Upper lobe of left lung (tissue), 6 donors: ENCODE measurements around the gene COX6B2. TPM values are rescaled to one million over a fixed set of nuclear protein-coding genes. Genes with fewer than 3 reads are reported as not detected.

Source experiments
- ATAC-seq, 2 donors: fragments of 200-7000 bp; cut with Tn5 transposase; one replicate each; pipeline ENCODE4 v1.9.1; 2022; ENCODE audit warnings: mild to moderate bottlenecking in 2 of 2, moderate library complexity in 2 of 2; ENCODE audit not compliant: low FRiP score in 2 of 2
- DNase-seq, 2 donors: peaks; one replicate each; pipeline ENCODE4 v3.0.0-alpha.2; 2019 to 2020
- H3K27ac ChIP-seq, 4 donors: fragments of 200-600 bp; sonication (generic); one replicate each; pipeline ENCODE4 v1.5.1; 2016 to 2019
- H3K27me3 ChIP-seq, 4 donors: fragments of 200-600 bp; sonication (generic); one replicate each; pipeline ENCODE4 v1.5.1; 2017 to 2019
- H3K36me3 ChIP-seq, 4 donors: fragments of 200-600 bp; sonication (generic); one replicate each; pipeline ENCODE4 v1.5.1; 2016 to 2019
- H3K4me1 ChIP-seq, 4 donors: fragments of 200-600 bp; sonication (generic); one replicate each; pipeline ENCODE4 v1.5.1; 2018 to 2019
- H3K4me3 ChIP-seq, 4 donors: fragments of 200-600 bp; sonication (generic); one replicate each; pipeline ENCODE4 v1.5.1; 2017 to 2019; ENCODE audit warnings: mild to moderate bottlenecking in 2 of 4, moderate library complexity in 1 of 4
- H3K9me3 ChIP-seq, 4 donors: fragments of 200-600 bp; sonication (generic); one replicate each; pipeline ENCODE4 v1.5.1; 2018 to 2019
- CTCF ChIP-seq, 6 experiments: fragments of 450-650 bp in 4 of 6; fragments of 200-600 bp in 2 of 6; sonication (generic) in 2 of 6; IDR thresholded peaks; one replicate each; pipeline ENCODE4 v1.5.1; 2016 to 2019; ENCODE audit warnings: antibody characterized with exemption in 6 of 6
- EP300 ChIP-seq, 4 donors: sonication (generic); formaldehyde crosslinking; IDR thresholded peaks; one replicate each; pipeline ENCODE4 v1.5.1; 2017; ENCODE audit warnings: antibody characterized with exemption in 4 of 4, control low read depth in 2 of 4
- POLR2A ChIP-seq, 4 donors: fragments of 450-650 bp; IDR thresholded peaks; one replicate each; pipeline ENCODE4 v1.5.1; 2016 to 2017; ENCODE audit warnings: antibody characterized with exemption in 4 of 4, mild to moderate bottlenecking in 2 of 4
- POLR2AphosphoS5 ChIP-seq, 2 donors: sonication (generic); formaldehyde crosslinking; IDR thresholded peaks; one replicate each; pipeline ENCODE4 v1.5.1; 2017; ENCODE audit warnings: antibody characterized with exemption in 2 of 2
- WGBS, 2 donors: methylation state at CpG; one replicate each; pipeline ENCODE4 v1.1.5; 2017 to 2018; 5-methylcytosine and 5-hydroxymethylcytosine counted together
- total RNA-seq, 6 donors: library from RNA; depleted of rRNA in 4 of 6; stranded (reverse); fragments of >200 nt in 4 of 6; gene quantifications; one replicate each; pipeline versions ENCODE4 v1.1.0 to v1.2.1, GENCODE V29; 2016 to 2021
- donor health status: DM: no; HTN: no; CAD: no; lungs with moderate emphysema.
- donor health status: DM: no; HTN: yes; CAD: no; lungs with severe emphysema.

The COX6B2 gene
- total RNA-seq, 6 donors from 2014 or later, result 0.20 TPM; not detected in 5

GRCh38 chr19:55300886-55301458 lies 53.5 kb downstream of the COX6B2 start:
- Histone ChIP-seq H3K4me1 (peaks cover 0 to 11% (median 10%) of the 10 kb centered on the region in 4 donors), H3K27me3 (no peaks in the 10 kb centered on the region), H3K36me3 (no peaks in the 10 kb centered on the region), H3K27ac (no peak overlapping the region), H3K9me3 (no peaks in the 10 kb centered on the region), H3K4me3 (no peak overlapping the region)
- ATAC-seq (no peak), DNase-seq (no peak)
- WGBS, 2 donors, result 70 to 80% methylated on average over 14 to 15 of the region's 15 CpGs
- TF ChIP-seq POLR2AphosphoS5 (IDR thresholded peaks at IDR 0.05), result no peak
- TF ChIP-seq EP300 (IDR thresholded peaks at IDR 0.05), result no peak
- TF ChIP-seq POLR2A (IDR thresholded peaks at IDR 0.05), result no peak
- TF ChIP-seq CTCF (IDR thresholded peaks at IDR 0.05), result no peak

- no peaks in the 10 kb centered on the region for H3K27me3 ChIP-seq
- H3K4me3 ChIP-seq, result no peak overlapping the region
- no peak for TF ChIP-seq EP300 (IDR thresholded peaks at IDR 0.05)
- TF ChIP-seq POLR2A (IDR thresholded peaks at IDR 0.05), result no peak
- TF ChIP-seq POLR2AphosphoS5 (IDR thresholded peaks at IDR 0.05), result no peak
- TF ChIP-seq CTCF (IDR thresholded peaks at IDR 0.05), result no peak
- WGBS, 2 donors, result 86 to 91% methylated on average over 8 to 10 of the region's 10 CpGs
- H3K4me1 ChIP-seq, result peaks cover 0 to 11% (median 10%) of the 10 kb centered on the region in 4 donors
- DNase-seq (no peak), ATAC-seq (no peak)
- no peaks in the 10 kb centered on the region for H3K36me3 ChIP-seq
- H3K9me3 ChIP-seq, result no peaks in the 10 kb centered on the region
- H3K27ac ChIP-seq, result no peak overlapping the region
These were observed 54.5 kb downstream of the COX6B2 start for GRCh38 chr19:55299991-55300390.

Other genes with a start within 250 kb of the COX6B2 start
- gene PPP1R12C, start 237.1 kb downstream of the COX6B2 start, total RNA-seq, result 100 to 1,000 TPM in 5 of 6 donors, 10 to 100 TPM in 1; 99.6 to 369 (median 158) TPM
- gene TNNT1, start 205.5 kb downstream of the COX6B2 start, total RNA-seq, result 10 to 100 TPM in 1 of 6 donors, 1 to 10 TPM in 4, not detected in 1; 1.3 to 31.2 (median 2.4) TPM
- gene TNNI3, start 197.0 kb downstream of the COX6B2 start, total RNA-seq, result 10 to 100 TPM in 2 of 6 donors, 1 to 10 TPM in 4; 1.0 to 14.6 (median 5.9) TPM
- 10 to 100 TPM in 4 of 6 donors, 1 to 10 TPM in 2; 4.2 to 27.4 (median 18.3) TPM for gene DNAAF3, start 188.1 kb downstream of the COX6B2 start, total RNA-seq
- under 1 TPM in 2 of 6 donors, not detected in 4; 0.11 to 0.91 TPM for gene SYT5, start 174.4 kb downstream of the COX6B2 start, total RNA-seq
- gene PTPRH, start 145.2 kb downstream of the COX6B2 start, total RNA-seq, result 1 to 10 TPM in 1 of 6 donors, under 1 TPM in 4, not detected in 1; 0.30 to 3.1 (median 0.67) TPM
- 10 to 100 TPM in 1 of 6 donors, 1 to 10 TPM in 5; 2.0 to 10.5 (median 4.8) TPM for gene TMEM86B, start 126.0 kb downstream of the COX6B2 start, total RNA-seq
- gene PPP6R1, start 95.7 kb downstream of the COX6B2 start, total RNA-seq, result 100 to 1,000 TPM in 1 of 6 donors, 10 to 100 TPM in 5; 49.0 to 104 (median 76.7) TPM
- 10 to 100 TPM; 21.0 to 34.6 (median 30.1) TPM for gene HSPBP1, start 74.6 kb downstream of the COX6B2 start, total RNA-seq
- gene BRSK1, start 70.7 kb downstream of the COX6B2 start, total RNA-seq, result 1 to 10 TPM in 5 of 6 donors, not detected in 1; 1.0 to 2.7 (median 1.1) TPM
- 10 to 100 TPM in 5 of 6 donors, 1 to 10 TPM in 1; 8.2 to 67.7 (median 29.7) TPM for gene TMEM150B, start 29.4 kb downstream of the COX6B2 start, total RNA-seq
- gene KMT5C, start 14.8 kb downstream of the COX6B2 start, total RNA-seq, result 100 to 1,000 TPM in 1 of 6 donors, 10 to 100 TPM in 4, 1 to 10 TPM in 1; 9.1 to 111 (median 15.6) TPM
- not detected for gene GARIN5B, start 8.5 kb upstream of the COX6B2 start, total RNA-seq
- gene IL11, start 15.7 kb upstream of the COX6B2 start, total RNA-seq, result under 1 TPM in 2 of 6 donors, not detected in 4; 0.20 to 0.34 TPM
- 10 to 100 TPM in 4 of 6 donors, 1 to 10 TPM in 1, under 1 TPM in 1; 0.92 to 48.6 (median 20.9) TPM for gene TMEM190, start 22.1 kb upstream of the COX6B2 start, total RNA-seq
- 10 to 100 TPM; 22.0 to 54.6 (median 36.0) TPM for gene TMEM238, start 29.6 kb upstream of the COX6B2 start, total RNA-seq
- gene RPL28, start 31.2 kb upstream of the COX6B2 start, total RNA-seq, result 1,000 to 10,000 TPM in 2 of 6 donors, 100 to 1,000 TPM in 4; 308 to 1,892 (median 534) TPM
- gene UBE2S, start 53.1 kb upstream of the COX6B2 start, total RNA-seq, result 10 to 100 TPM in 5 of 6 donors, 1 to 10 TPM in 1; 6.5 to 31.6 (median 19.0) TPM
- gene SHISA7, start 88.6 kb upstream of the COX6B2 start, total RNA-seq, result not detected
- gene ISOC2, start 106.9 kb upstream of the COX6B2 start, total RNA-seq, result 10 to 100 TPM in 5 of 6 donors, 1 to 10 TPM in 1; 4.2 to 44.8 (median 36.7) TPM
- gene C19orf85, start 110.0 kb upstream of the COX6B2 start, total RNA-seq, result not detected
- 10 to 100 TPM in 5 of 6 donors, 1 to 10 TPM in 1; 9.9 to 32.1 (median 12.4) TPM for gene ZNF628, start 121.9 kb upstream of the COX6B2 start, total RNA-seq
- 10 to 100 TPM; 13.1 to 19.2 (median 16.3) TPM for gene NAT14, start 130.5 kb upstream of the COX6B2 start, total RNA-seq
- 10 to 100 TPM in 1 of 6 donors, 1 to 10 TPM in 4, under 1 TPM in 1; 0.39 to 10.1 (median 6.7) TPM for gene SSC5D, start 133.7 kb upstream of the COX6B2 start, total RNA-seq
- not detected for gene SBK2, start 182.4 kb upstream of the COX6B2 start, total RNA-seq
- 1 to 10 TPM in 1 of 6 donors, under 1 TPM in 2, not detected in 3; 0.30 to 1.6 (median 0.94) TPM for gene SBK3, start 190.8 kb upstream of the COX6B2 start, total RNA-seq
- gene ZNF579, start 226.1 kb upstream of the COX6B2 start, total RNA-seq, result 10 to 100 TPM in 2 of 6 donors, 1 to 10 TPM in 4; 3.5 to 19.2 (median 8.4) TPM
- 10 to 100 TPM; 11.1 to 21.6 (median 16.3) TPM for gene FIZ1, start 244.8 kb upstream of the COX6B2 start, total RNA-seq
- 10 to 100 TPM; 19.9 to 58.7 (median 34.9) TPM for gene ZNF524, start 245.6 kb upstream of the COX6B2 start, total RNA-seq